Natural killer cell (primary cell): ENCODE data around the gene TSC22D1. TPM values are rescaled to one million over a fixed set of nuclear protein-coding genes. Genes with fewer than 3 reads are reported as not detected.
"Not testable (repeated sequence)": the region's sequence is repeated elsewhere in the genome, so short reads cannot be mapped to it uniquely, and the experiment has no call there.

ENCODE experiments used
- ATAC-seq, 3 donors: fragments of 150-1000 bp in 2 of 3; fragments of 200-7000 bp in 1 of 3; cut with Tn5 transposase; 1 replicate in 1 of 3; 2 replicates in 2 of 3; pipeline ENCODE4 v1.10.0; 2021; ENCODE audit warnings: mild to moderate bottlenecking in 2 of 3, moderate library complexity in 2 of 3
- DNase-seq, 2 donors: peaks; one replicate each; pipeline versions ENCODE4 v3.0.0 to v3.0.0-alpha.2; 2013 to 2021; ENCODE audit warnings: mixed read lengths in 1 of 2
- H3K27ac ChIP-seq: one replicate; pipeline ENCODE4 v1.5.1; 2013; ENCODE audit warnings: mild to moderate bottlenecking, low read length
- H3K27me3 ChIP-seq: one replicate; pipeline ENCODE4 v1.6.1; 2013; ENCODE audit warnings: low read length; ENCODE audit not compliant: control insufficient read depth, insufficient read depth
- H3K36me3 ChIP-seq: one replicate; pipeline ENCODE4 v1.6.1; 2013; ENCODE audit warnings: low read length; ENCODE audit not compliant: control insufficient read depth, insufficient read depth
- H3K4me1 ChIP-seq: one replicate; pipeline ENCODE4 v1.6.1; 2013; ENCODE audit warnings: low read length; ENCODE audit not compliant: control insufficient read depth, insufficient read depth
- H3K4me3 ChIP-seq: one replicate; pipeline ENCODE4 v1.5.1; 2013; ENCODE audit warnings: low read length
- H3K9me3 ChIP-seq: one replicate; pipeline ENCODE4 v1.6.1; 2013; ENCODE audit warnings: low read length; ENCODE audit not compliant: control insufficient read depth, insufficient read depth
- H3K27ac Mint-ChIP-seq, 2 donors: one replicate each; pipeline ENCODE4 v1.8.0; 2022; ENCODE audit warnings: mild to moderate bottlenecking in 2 of 2, mixed read lengths in 2 of 2, moderate library complexity in 1 of 2
- H3K27me3 Mint-ChIP-seq, 2 donors: one replicate each; pipeline ENCODE4 v1.8.0; 2022; ENCODE audit warnings: low read depth in 2 of 2, mixed read lengths in 2 of 2
- H3K36me3 Mint-ChIP-seq: one replicate; pipeline ENCODE4 v1.8.0; 2022; ENCODE audit warnings: mixed read lengths
- H3K4me1 Mint-ChIP-seq, 2 donors: one replicate each; pipeline ENCODE4 v1.8.0; 2022; ENCODE audit warnings: mixed read lengths in 2 of 2
- H3K4me3 Mint-ChIP-seq: one replicate; pipeline ENCODE4 v1.8.0; 2022; ENCODE audit warnings: mild to moderate bottlenecking, moderate library complexity, mixed read lengths
- H3K9me3 Mint-ChIP-seq, 2 donors: one replicate each; pipeline ENCODE4 v1.8.0; 2022; ENCODE audit warnings: mixed read lengths in 2 of 2
- WGBS: methylation state at CpG from one replicate; pipeline ENCODE4 v1.1.7; 2013; ENCODE audit warnings: missing lambda C conversion rate; ENCODE audit not compliant: insufficient coverage; 5-methylcytosine and 5-hydroxymethylcytosine counted together
- intact Hi-C: fragments of 100-400 bp; cut with micrococcal nuclease; formaldehyde crosslinking; loops from one replicate; pipeline ENCODE4 v1.14.2; 2022
- total RNA-seq, 4 donors: library from RNA; stranded (reverse); fragments of 120-200 nt in 1 of 4; gene quantifications; one replicate each; pipeline versions ENCODE4 v1.2.3 to v1.2.4, GENCODE V29; 2013 to 2022
- TF ChIP-seq, protein P1 (sequence below): fragments of 200-600 bp; IDR thresholded peaks from one replicate; pipeline ENCODE4 v1.8.0; 2022; ENCODE audit warnings: antibody characterized with exemption

The TSC22D1 gene
- total RNA-seq, 3 donors from 2014 or later (not counting 1 experiment from before 2014, with no cell fraction given) = 44.3 to 54.4 (median 44.6) TPM

- Mint-ChIP-seq H3K9me3 (no peaks in the 10 kb centered on the region), H3K4me3 (peak overlapping the region; percentile 14), H3K27me3 (no peaks in the 10 kb centered on the region), H3K4me1 (peaks cover 41 to 52% of the 10 kb centered on the region in 2 donors), H3K27ac (no peak overlapping the region), H3K36me3 (no peaks in the 10 kb centered on the region)
- TF ChIP-seq, protein P1, sequence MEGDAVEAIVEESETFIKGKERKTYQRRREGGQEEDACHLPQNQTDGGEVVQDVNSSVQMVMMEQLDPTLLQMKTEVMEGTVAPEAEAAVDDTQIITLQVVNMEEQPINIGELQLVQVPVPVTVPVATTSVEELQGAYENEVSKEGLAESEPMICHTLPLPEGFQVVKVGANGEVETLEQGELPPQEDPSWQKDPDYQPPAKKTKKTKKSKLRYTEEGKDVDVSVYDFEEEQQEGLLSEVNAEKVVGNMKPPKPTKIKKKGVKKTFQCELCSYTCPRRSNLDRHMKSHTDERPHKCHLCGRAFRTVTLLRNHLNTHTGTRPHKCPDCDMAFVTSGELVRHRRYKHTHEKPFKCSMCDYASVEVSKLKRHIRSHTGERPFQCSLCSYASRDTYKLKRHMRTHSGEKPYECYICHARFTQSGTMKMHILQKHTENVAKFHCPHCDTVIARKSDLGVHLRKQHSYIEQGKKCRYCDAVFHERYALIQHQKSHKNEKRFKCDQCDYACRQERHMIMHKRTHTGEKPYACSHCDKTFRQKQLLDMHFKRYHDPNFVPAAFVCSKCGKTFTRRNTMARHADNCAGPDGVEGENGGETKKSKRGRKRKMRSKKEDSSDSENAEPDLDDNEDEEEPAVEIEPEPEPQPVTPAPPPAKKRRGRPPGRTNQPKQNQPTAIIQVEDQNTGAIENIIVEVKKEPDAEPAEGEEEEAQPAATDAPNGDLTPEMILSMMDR = no peak
- Histone ChIP-seq H3K9me3 (no peaks in the 10 kb centered on the region), H3K4me3 (no peak overlapping the region), H3K27me3 (no peaks in the 10 kb centered on the region), H3K27ac (no peak overlapping the region), H3K36me3 (no peaks in the 10 kb centered on the region), H3K4me1 (peaks cover 23% of the 10 kb centered on the region)
- 96% methylated on average over 7 of the region's 7 CpGs for WGBS
- ATAC-seq (no peak), DNase-seq (no peak)
- intact Hi-C loops = loop anchor here (10.0 kb wide), 1 partner anchor 1578 kb away; the partner anchor contains the start of gene EPSTI1
These were observed 3.1 kb downstream of the TSC22D1 start for GRCh38 chr13:44573071-44573470.

GRCh38 chr13:44566601-44567000 lies 9.5 kb downstream of the TSC22D1 start:
- Mint-ChIP-seq H3K36me3 (no peaks in the 10 kb centered on the region), H3K4me3 (no peak overlapping the region), H3K27ac (no peak overlapping the region), H3K9me3 (no peaks in the 10 kb centered on the region), H3K4me1 (peaks cover 26 to 27% of the 10 kb centered on the region in 2 donors), H3K27me3 (no peaks in the 10 kb centered on the region)
- TF ChIP-seq, protein P1 = no peak
- ATAC-seq (no peak), DNase-seq (no peak)
- Histone ChIP-seq H3K27ac (no peak overlapping the region), H3K36me3 (no peaks in the 10 kb centered on the region), H3K4me1 (no peaks in the 10 kb centered on the region), H3K9me3 (no peaks in the 10 kb centered on the region), H3K4me3 (no peak overlapping the region), H3K27me3 (no peaks in the 10 kb centered on the region)
- intact Hi-C loops = no loop called here

- TF ChIP-seq, protein P1 = no peak
- ATAC-seq (no peak), DNase-seq (no peak)
- intact Hi-C loops = no loop called here
- no peak overlapping the region for H3K4me3 Mint-ChIP-seq
- 98% methylated on average over 3 of the region's 3 CpGs for WGBS
- H3K9me3 Mint-ChIP-seq = no peaks in the 10 kb centered on the region
- H3K9me3 ChIP-seq = no peaks in the 10 kb centered on the region
- H3K4me1 Mint-ChIP-seq = peaks cover 26 to 27% of the 10 kb centered on the region in 2 donors
- H3K36me3 Mint-ChIP-seq = no peaks in the 10 kb centered on the region
- no peaks in the 10 kb centered on the region for H3K36me3 ChIP-seq
- H3K4me3 ChIP-seq = no peak overlapping the region
- H3K27ac Mint-ChIP-seq = no peak overlapping the region
- no peaks in the 10 kb centered on the region for H3K27me3 ChIP-seq
- no peak overlapping the region for H3K27ac ChIP-seq
- H3K4me1 ChIP-seq = no peaks in the 10 kb centered on the region
- no peaks in the 10 kb centered on the region for H3K27me3 Mint-ChIP-seq
These were observed 10.2 kb downstream of the TSC22D1 start for GRCh38 chr13:44565881-44566280.

DNA sequence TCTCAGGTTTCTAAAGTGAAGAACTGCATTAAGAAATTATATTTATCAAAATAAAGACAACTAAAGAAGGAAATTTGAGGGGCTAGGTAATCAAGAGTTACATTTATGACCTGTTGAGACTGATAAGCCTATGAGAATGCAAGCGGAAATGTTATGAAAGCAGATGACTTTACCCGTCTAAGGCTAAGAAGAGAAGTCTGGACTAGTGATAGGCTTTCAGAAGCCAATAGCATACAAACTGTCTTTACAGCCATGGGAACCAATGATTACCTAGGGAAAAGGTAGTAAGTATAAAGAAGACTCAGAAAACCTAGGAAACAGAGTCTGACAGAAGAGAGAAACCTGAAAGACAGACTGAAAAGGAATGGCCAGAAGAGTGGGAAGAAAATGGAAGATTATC lies 11.2 kb downstream of the TSC22D1 start:
- Mint-ChIP-seq H3K36me3 (no peaks in the 10 kb centered on the region), H3K9me3 (no peaks in the 10 kb centered on the region), H3K4me1 (peaks cover 26 to 27% of the 10 kb centered on the region in 2 donors), H3K4me3 (no peak overlapping the region), H3K27ac (no peak overlapping the region), H3K27me3 (no peaks in the 10 kb centered on the region)
- TF ChIP-seq, protein P1 = no peak
- H3K27me3 ChIP-seq = no peaks in the 10 kb centered on the region
- no peaks in the 10 kb centered on the region for H3K9me3 ChIP-seq
- no peak overlapping the region for H3K4me3 ChIP-seq
- no peak overlapping the region for H3K27ac ChIP-seq
- no peaks in the 10 kb centered on the region for H3K36me3 ChIP-seq
- no peak for DNase-seq
- H3K4me1 ChIP-seq = no peaks in the 10 kb centered on the region
- intact Hi-C loops = no loop called here
- 98% methylated on average over 2 of the region's 2 CpGs for WGBS
- ATAC-seq = no peak

GRCh38 chr13:44562853-44563252 lies 13.3 kb downstream of the TSC22D1 start:
- H3K4me3 ChIP-seq, H3K36me3 Mint-ChIP-seq, H3K4me1 ChIP-seq, H3K9me3 ChIP-seq, H3K4me3 Mint-ChIP-seq, ATAC-seq, H3K27ac Mint-ChIP-seq, H3K36me3 ChIP-seq, H3K27ac ChIP-seq, DNase-seq, H3K27me3 Mint-ChIP-seq, intact Hi-C loops, H3K27me3 ChIP-seq, H3K9me3 Mint-ChIP-seq: not testable (repeated sequence)
- peaks cover 15 to 25% of the 10 kb centered on the region in 2 donors for H3K4me1 Mint-ChIP-seq
- 98% methylated on average over 6 of the region's 6 CpGs for WGBS
